Uterus (tissue), 2 donors: Measurements from ENCODE around the gene MUC5AC.

ENCODE experiments used
- CTCF ChIP-seq, 4 experiments: fragments of 200-600 bp in 2 of 4; fragments of 450-650 bp in 2 of 4; sonication (generic) in 2 of 4; IDR thresholded peaks; one replicate each; pipeline ENCODE4 v1.5.1; 2016 to 2019; ENCODE audit warnings: antibody characterized with exemption in 4 of 4, mild to moderate bottlenecking in 2 of 4, moderate library complexity in 1 of 4
- POLR2A ChIP-seq, 2 donors: fragments of 450-650 bp; IDR thresholded peaks; one replicate each; pipeline ENCODE4 v1.6.1; 2016; ENCODE audit warnings: antibody characterized with exemption in 2 of 2, mild to moderate bottlenecking in 1 of 2, moderate library complexity in 1 of 2

- TF ChIP-seq POLR2A (IDR thresholded peaks at IDR 0.05) = no peak
- no peak for TF ChIP-seq CTCF (IDR thresholded peaks at IDR 0.05)
Observed at GRCh38 chr11:1113405-1114201, 44.1 kb upstream of the MUC5AC start.
